ENCODE measurements around the gene TTLL9.

The TTLL9 gene

DNA sequence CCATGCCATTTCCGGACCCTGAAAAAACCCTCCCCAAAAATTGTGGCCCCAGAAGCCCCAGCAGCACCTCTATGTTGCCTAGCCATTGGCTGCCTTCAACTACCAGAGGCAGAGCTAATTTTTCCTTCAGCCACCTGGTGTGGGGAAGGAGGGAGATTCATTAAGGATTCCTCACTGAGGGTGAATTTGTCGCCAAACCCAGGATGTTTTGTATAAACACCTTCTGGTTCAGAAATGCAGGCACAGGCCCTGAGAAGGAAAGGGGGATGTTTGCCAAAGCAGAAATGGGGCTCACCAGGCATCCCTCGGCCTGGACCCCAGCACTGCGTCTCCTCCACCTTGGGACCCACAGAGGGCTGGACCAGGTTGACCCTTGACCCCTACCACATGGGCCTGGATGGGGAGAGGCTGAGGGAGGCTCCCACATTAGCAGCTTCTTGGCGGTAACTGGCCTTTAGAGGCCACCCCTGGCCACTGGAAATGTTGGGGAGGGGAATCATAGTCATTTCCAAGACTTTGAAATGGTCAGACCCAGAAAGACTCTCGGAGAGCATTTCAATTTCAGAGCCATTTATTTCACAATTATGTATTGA lies 83.2 kb downstream of the TTLL9 start:
- TF ChIP-seq, protein P1, sequence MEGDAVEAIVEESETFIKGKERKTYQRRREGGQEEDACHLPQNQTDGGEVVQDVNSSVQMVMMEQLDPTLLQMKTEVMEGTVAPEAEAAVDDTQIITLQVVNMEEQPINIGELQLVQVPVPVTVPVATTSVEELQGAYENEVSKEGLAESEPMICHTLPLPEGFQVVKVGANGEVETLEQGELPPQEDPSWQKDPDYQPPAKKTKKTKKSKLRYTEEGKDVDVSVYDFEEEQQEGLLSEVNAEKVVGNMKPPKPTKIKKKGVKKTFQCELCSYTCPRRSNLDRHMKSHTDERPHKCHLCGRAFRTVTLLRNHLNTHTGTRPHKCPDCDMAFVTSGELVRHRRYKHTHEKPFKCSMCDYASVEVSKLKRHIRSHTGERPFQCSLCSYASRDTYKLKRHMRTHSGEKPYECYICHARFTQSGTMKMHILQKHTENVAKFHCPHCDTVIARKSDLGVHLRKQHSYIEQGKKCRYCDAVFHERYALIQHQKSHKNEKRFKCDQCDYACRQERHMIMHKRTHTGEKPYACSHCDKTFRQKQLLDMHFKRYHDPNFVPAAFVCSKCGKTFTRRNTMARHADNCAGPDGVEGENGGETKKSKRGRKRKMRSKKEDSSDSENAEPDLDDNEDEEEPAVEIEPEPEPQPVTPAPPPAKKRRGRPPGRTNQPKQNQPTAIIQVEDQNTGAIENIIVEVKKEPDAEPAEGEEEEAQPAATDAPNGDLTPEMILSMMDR (IDR thresholded peaks at IDR 0.05; ENCODE audit: low read depth, low read length), result no peak
- H3K27ac ChIP-seq, result no peak overlapping the region
- peaks cover 25% of the 10 kb centered on the region for H3K36me3 ChIP-seq
- H3K9me3 ChIP-seq (ENCODE audit: severe bottlenecking), result no peaks in the 10 kb centered on the region
- no peaks in the 10 kb centered on the region for H3K27me3 ChIP-seq (ENCODE audit: insufficient read depth, low read depth, severe bottlenecking)
- no peak for DNase-seq
- no peak overlapping the region for H3K4me3 ChIP-seq (ENCODE audit: low read depth, low read length)

- DNase-seq, result no peak
- no peak overlapping the region for H3K4me3 ChIP-seq (ENCODE audit: low read depth, low read length)
- no peaks in the 10 kb centered on the region for H3K9me3 ChIP-seq (ENCODE audit: severe bottlenecking)
- TF ChIP-seq, protein P1 (IDR thresholded peaks at IDR 0.05; ENCODE audit: low read depth, low read length), result no peak
- peaks cover 17% of the 10 kb centered on the region for H3K36me3 ChIP-seq
- H3K27me3 ChIP-seq (ENCODE audit: insufficient read depth, low read depth, severe bottlenecking), result no peaks in the 10 kb centered on the region
- H3K27ac ChIP-seq, result no peak overlapping the region
These were observed 84.1 kb downstream of the TTLL9 start for GRCh38 chr20:31954500-31954899.

- H3K27me3 ChIP-seq (ENCODE audit: insufficient read depth, low read depth, severe bottlenecking), result no peaks in the 10 kb centered on the region
- peak; percentile 89 for DNase-seq
- no peak overlapping the region for H3K4me3 ChIP-seq (ENCODE audit: low read depth, low read length)
- H3K9me3 ChIP-seq (ENCODE audit: severe bottlenecking), result no peaks in the 10 kb centered on the region
- H3K36me3 ChIP-seq, result no peaks in the 10 kb centered on the region
- TF ChIP-seq, protein P1 (IDR thresholded peaks at IDR 0.05; ENCODE audit: low read depth, low read length), result no peak
- peak overlapping the region; percentile 49 for H3K27ac ChIP-seq
These were observed 86.4 kb downstream of the TTLL9 start for GRCh38 chr20:31956556-31957526.

DNA sequence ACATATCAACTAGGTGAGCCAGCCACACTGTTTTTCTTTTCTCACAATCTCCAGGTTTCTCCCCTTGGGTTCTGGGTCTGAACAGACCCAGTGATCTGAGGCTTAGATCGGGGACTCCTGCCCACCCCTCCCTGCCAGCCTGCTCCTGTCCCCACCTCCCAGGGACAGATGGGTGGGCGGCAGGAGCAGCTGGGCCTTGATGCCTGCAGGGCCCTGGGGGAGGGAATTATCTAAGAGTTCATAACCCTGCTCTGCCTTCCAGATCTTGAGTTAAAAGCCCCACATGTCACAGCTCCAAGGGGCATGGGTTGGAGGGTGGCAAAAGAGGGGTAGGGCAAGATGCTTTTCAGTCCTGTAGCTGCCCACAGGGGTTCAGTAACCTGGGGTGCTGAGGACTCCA lies 92.3 kb downstream of the TTLL9 start:
- DNase-seq, result peak; percentile 87
- H3K27me3 ChIP-seq (ENCODE audit: insufficient read depth, low read depth, severe bottlenecking), result no peaks in the 10 kb centered on the region
- H3K4me3 ChIP-seq (ENCODE audit: low read depth, low read length), result no peak overlapping the region
- peak overlapping the region; percentile 82 for H3K27ac ChIP-seq
- TF ChIP-seq, protein P1 (IDR thresholded peaks at IDR 0.05; ENCODE audit: low read depth, low read length), result no peak
- no peaks in the 10 kb centered on the region for H3K36me3 ChIP-seq
- H3K9me3 ChIP-seq (ENCODE audit: severe bottlenecking), result no peaks in the 10 kb centered on the region

DNA sequence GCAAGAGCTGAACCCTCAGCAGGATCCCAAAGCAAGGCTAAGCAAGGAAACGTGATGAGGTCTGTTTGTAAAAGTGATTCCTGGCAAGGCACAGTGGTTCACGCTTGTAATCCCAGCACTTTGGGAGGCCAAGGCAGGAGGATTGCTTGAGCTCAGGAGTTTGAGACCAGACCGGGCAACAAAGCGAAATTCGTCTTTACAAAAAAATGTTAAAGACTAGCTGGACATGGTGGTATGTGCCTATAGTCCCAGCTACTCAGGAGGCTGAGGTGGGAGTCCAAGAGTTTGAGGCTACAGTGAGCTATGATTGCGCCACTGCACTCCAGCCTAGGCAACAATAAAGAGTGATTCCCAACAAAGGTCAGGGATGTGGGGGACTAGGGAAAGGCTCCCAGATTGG lies 93.5 kb downstream of the TTLL9 start:
- Histone ChIP-seq H3K9me3 (ENCODE audit: severe bottlenecking) (no peaks in the 10 kb centered on the region), H3K27me3 (ENCODE audit: insufficient read depth, low read depth, severe bottlenecking) (no peaks in the 10 kb centered on the region), H3K36me3 (no peaks in the 10 kb centered on the region; the same call in 1 of the 2 replicates), H3K4me3 (ENCODE audit: low read depth, low read length) (no peak overlapping the region), H3K27ac (peak overlapping the region; percentile 82)
- TF ChIP-seq, protein P1 (IDR thresholded peaks at IDR 0.05; ENCODE audit: low read depth, low read length), result no peak
- no peak for DNase-seq

All from WERI-Rb-1 (cell line).